Stomach (tissue), 9 donors: ENCODE data around the gene VGLL1. TPM values are rescaled to one million over a fixed set of nuclear protein-coding genes. Genes with fewer than 3 reads are reported as not detected.
A peak's percentile ranks its signal among the peaks of the same experiment; 100 is the strongest.

Experiments used
- DNase-seq, 2 donors: peaks; one replicate each; pipeline versions ENCODE4 v3.0.0 to v3.0.0-alpha.2; 2013 to 2019
- H3K27ac ChIP-seq, 5 donors: fragments of 200-600 bp in 4 of 5; sonication (generic) in 4 of 5; one replicate each; pipeline ENCODE4 v1.5.1; 2013 to 2019; ENCODE audit warnings: mild to moderate bottlenecking in 1 of 5, moderate library complexity in 1 of 5
- H3K27me3 ChIP-seq, 3 donors: fragments of 200-600 bp; sonication (generic); one replicate each; pipeline ENCODE4 v1.5.1; 2017 to 2019; ENCODE audit warnings: mixed run types in 1 of 3
- H3K36me3 ChIP-seq, 4 donors: fragments of 200-600 bp; sonication (generic); 1 replicate in 3 of 4; 2 replicates in 1 of 4; pipeline ENCODE4 v1.5.1; 2016 to 2019
- H3K4me1 ChIP-seq, 4 donors: fragments of 200-600 bp; sonication (generic); one replicate each; pipeline ENCODE4 v1.5.1; 2016 to 2019
- H3K4me3 ChIP-seq, 4 donors: fragments of 200-600 bp; sonication (generic) in 3 of 4; one replicate each; pipeline ENCODE4 v1.5.1; 2016 to 2019; ENCODE audit warnings: mild to moderate bottlenecking in 1 of 4
- H3K9me3 ChIP-seq, 4 donors: fragments of 200-600 bp; sonication (generic); one replicate each; pipeline ENCODE4 v1.5.1; 2016 to 2019
- CTCF ChIP-seq, 7 experiments: fragments of 450-650 bp in 4 of 7; fragments of 200-600 bp in 3 of 7; sonication (generic) in 3 of 7; IDR thresholded peaks; one replicate each; pipeline ENCODE4 v1.5.1; 2016 to 2019; ENCODE audit warnings: antibody characterized with exemption in 7 of 7, control low read depth in 2 of 7, mild to moderate bottlenecking in 1 of 7
- EP300 ChIP-seq: sonication (generic); formaldehyde crosslinking; IDR thresholded peaks from one replicate; pipeline ENCODE4 v1.6.1; 2017; ENCODE audit warnings: antibody characterized with exemption
- POLR2A ChIP-seq, 4 donors: fragments of 450-650 bp; IDR thresholded peaks; one replicate each; pipeline ENCODE4 v1.6.1; 2016; ENCODE audit warnings: antibody characterized with exemption in 4 of 4, control low read depth in 2 of 4, mild to moderate bottlenecking in 1 of 4, moderate library complexity in 1 of 4
- POLR2AphosphoS5 ChIP-seq, 3 donors: sonication (generic); formaldehyde crosslinking; IDR thresholded peaks; one replicate each; pipeline ENCODE4 v1.6.1; 2016; ENCODE audit warnings: antibody characterized with exemption in 3 of 3
- WGBS, 5 donors: extraction: QIAGEN DNeasy Blood & Tissue Kit in 3 of 5; methylation state at CpG; one replicate each; pipeline versions ENCODE4 v1.1.5 to v1.1.7; 2013 to 2018; 5-methylcytosine and 5-hydroxymethylcytosine counted together
- intact Hi-C: fragments of 100-400 bp; cut with DNase I; formaldehyde crosslinking; loops from one replicate; pipeline ENCODE4 v1.15.1; 2023; ENCODE audit warnings: low total_unique reads
- polyA plus RNA-seq, 3 donors: library from polyadenylated mRNA; stranded (reverse); fragments of 200-250 nt; gene quantifications; one replicate each; pipeline ENCODE4 v1.2.3, GENCODE V29; 2013
- total RNA-seq, 5 donors: library from RNA; depleted of rRNA; stranded (reverse); fragments of >200 nt; gene quantifications; one replicate each; pipeline versions ENCODE4 v1.1.0 to v1.2.3, GENCODE V29; 2014 to 2016
- donor health status: healthy with polysubstance abuse.
- donor health status: Bipolar disorder and iron deficiency.
- donor health status: healthy.

The VGLL1 gene
- total and polyA plus RNA-seq, 8 donors, result 0.43 to 7.7 (median 1.2) TPM; not detected in 5

GRCh38 chrX:136572030-136572429 lies 40.0 kb downstream of the VGLL1 start:
- H3K36me3 ChIP-seq, result no peaks in the 10 kb centered on the region
- H3K27ac ChIP-seq, result no peak overlapping the region
- no peaks in the 10 kb centered on the region for H3K4me1 ChIP-seq
- 66 to 91% (median 84%) methylated on average over 2 of the region's 2 CpGs for WGBS, 5 donors
- intact Hi-C loops, result no loop called here
- H3K9me3 ChIP-seq, result no peaks in the 10 kb centered on the region
- no peaks in the 10 kb centered on the region for H3K27me3 ChIP-seq
- no peak for DNase-seq
- TF ChIP-seq EP300 (no peak), POLR2AphosphoS5 (IDR thresholded peaks at IDR 0.05) (no peak), CTCF (IDR thresholded peaks at IDR 0.05) (no peak), POLR2A (IDR thresholded peaks at IDR 0.05) (no peak)
- no peak overlapping the region for H3K4me3 ChIP-seq

GRCh38 chrX:136574548-136574947 lies 42.5 kb downstream of the VGLL1 start:
- Histone ChIP-seq H3K4me3 (no peak overlapping the region), H3K9me3 (no peaks in the 10 kb centered on the region), H3K36me3 (no peaks in the 10 kb centered on the region), H3K27me3 (peaks cover 0 to 3% (median 0%) of the 10 kb centered on the region in 3 donors), H3K4me1 (peaks cover 0 to 6% (median 0%) of the 10 kb centered on the region in 4 donors), H3K27ac (no peak overlapping the region)
- no peak for TF ChIP-seq EP300
- TF ChIP-seq POLR2A (IDR thresholded peaks at IDR 0.05), result no peak
- TF ChIP-seq CTCF (IDR thresholded peaks at IDR 0.05), result no peak
- TF ChIP-seq POLR2AphosphoS5 (IDR thresholded peaks at IDR 0.05), result no peak
- WGBS, 5 donors, result 10 to 26% (median 19%) methylated on average over 3 of the region's 3 CpGs
- peak in 1 of 2 donors; percentile 54 for DNase-seq
- intact Hi-C loops, result no loop called here

- peaks cover 0 to 6% (median 0%) of the 10 kb centered on the region in 4 donors for H3K4me1 ChIP-seq
- peaks cover 0 to 3% (median 0%) of the 10 kb centered on the region in 3 donors for H3K27me3 ChIP-seq
- 0 to 6% (median 4%) methylated on average over 6 of the region's 6 CpGs for WGBS, 5 donors
- H3K36me3 ChIP-seq, result no peaks in the 10 kb centered on the region
- TF ChIP-seq CTCF (IDR thresholded peaks at IDR 0.05) (peak in 5 of 7 experiments; percentile 17 to 66 (median 44)), POLR2A (IDR thresholded peaks at IDR 0.05) (no peak)
- H3K4me3 ChIP-seq, result no peak overlapping the region
- intact Hi-C loops, result no loop called here
- DNase-seq, result peak; percentile 54 to 81
- H3K9me3 ChIP-seq, result no peaks in the 10 kb centered on the region
- H3K27ac ChIP-seq, result no peak overlapping the region
These were observed 45.5 kb downstream of the VGLL1 start for GRCh38 chrX:136577552-136577951.

DNA sequence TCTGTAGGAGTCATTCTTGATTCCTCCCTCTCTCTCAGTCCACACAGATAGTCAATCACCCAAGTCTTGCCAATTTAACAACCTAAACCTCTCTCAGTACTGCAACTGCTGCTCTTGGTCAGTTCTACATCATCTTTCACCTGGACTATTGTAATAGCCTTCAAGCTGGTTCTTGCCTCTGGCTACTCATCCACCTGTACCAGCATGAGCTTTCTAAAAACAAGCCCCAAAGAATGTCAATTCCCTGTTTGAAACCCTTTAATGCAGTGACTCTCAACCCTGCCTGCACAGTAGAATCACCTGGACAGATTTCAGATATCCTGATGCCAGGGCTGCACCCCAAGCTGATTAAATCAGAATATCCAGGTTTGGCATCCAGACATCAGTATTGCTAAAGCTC lies 48.3 kb downstream of the VGLL1 start:
- no peak for DNase-seq
- Histone ChIP-seq H3K27ac (no peak overlapping the region), H3K4me3 (no peak overlapping the region), H3K36me3 (no peaks in the 10 kb centered on the region), H3K9me3 (no peaks in the 10 kb centered on the region), H3K27me3 (peaks cover 0 to 3% (median 0%) of the 10 kb centered on the region in 3 donors), H3K4me1 (peaks cover 0 to 6% (median 0%) of the 10 kb centered on the region in 4 donors)
- no peak for TF ChIP-seq CTCF (IDR thresholded peaks at IDR 0.05)
- no peak for TF ChIP-seq EP300
- no peak for TF ChIP-seq POLR2AphosphoS5 (IDR thresholded peaks at IDR 0.05)
- TF ChIP-seq POLR2A (IDR thresholded peaks at IDR 0.05), result no peak
- intact Hi-C loops, result no loop called here
